PC-3 (cell line): ENCODE measurements around the gene ZEB2. TPM values are rescaled to one million over a fixed set of nuclear protein-coding genes. Genes with fewer than 3 reads are reported as not detected.
A peak's percentile ranks its signal among the peaks of the same experiment; 100 is the strongest.

Experiments
- ATAC-seq: fragments of 200-7000 bp; cut with Tn5 transposase; 2 replicates; pipeline ENCODE4 v1.9.1; 2020; ENCODE audit warnings: mild to moderate bottlenecking, moderate library complexity
- BruUV-seq: library from RNA; stranded (reverse); fragments of 400-500 nt; replicated peaks from 2 replicates; lab custom pipeline; 2021; lab: Mats Ljungman, UMichigan
- CTCF ChIA-PET: fragments of 300-600 bp; sonication (Branson Sonifier 250); formaldehyde crosslinking; loops from one replicate; lab custom pipeline; 2022; ENCODE audit warnings: antibody characterized with exemption; lab: Charles Lee
- POLR2A ChIA-PET: fragments of 300-600 bp; sonication (Branson Sonifier 250); formaldehyde crosslinking; loops from one replicate; lab custom pipeline; 2022; ENCODE audit warnings: antibody characterized with exemption; ENCODE audit not compliant: unreplicated experiment; lab: Charles Lee
- DNase-seq: peaks from one replicate; pipeline ENCODE4 v3.0.0-alpha.2; 2015
- H2AFZ ChIP-seq: fragments of 300-600 bp; sonication (generic); 2 replicates; pipeline ENCODE4 v1.6.0; 2016; ENCODE audit warnings: antibody characterized with exemption, low read length
- H3F3A ChIP-seq: fragments of 300-600 bp; sonication (generic); one replicate; pipeline ENCODE4 v1.6.0; 2017; ENCODE audit warnings: antibody characterized with exemption, low read length, control low read depth, mild to moderate bottlenecking; ENCODE audit not compliant: unreplicated experiment
- H3K27ac ChIP-seq: fragments of 300-600 bp; sonication (generic); 2 replicates; pipeline ENCODE4 v1.5.1; 2016; ENCODE audit warnings: mild to moderate bottlenecking, low read length
- H3K27me3 ChIP-seq: fragments of 300-600 bp; sonication (generic); 2 replicates; pipeline ENCODE4 v1.6.1; 2016; ENCODE audit warnings: low read length, mixed read lengths
- H3K36me3 ChIP-seq: fragments of 300-600 bp; sonication (generic); 2 replicates; pipeline ENCODE4 v1.6.1; 2016; ENCODE audit warnings: low read depth, mixed run types, low read length, mixed read lengths
- H3K4me1 ChIP-seq: fragments of 300-600 bp; sonication (generic); 2 replicates; pipeline ENCODE4 v1.5.1; 2016; ENCODE audit warnings: low read length; ENCODE audit not compliant: insufficient read depth
- H3K4me2 ChIP-seq: fragments of 300-600 bp; sonication (generic); 2 replicates; pipeline ENCODE4 v1.6.0; 2016; ENCODE audit warnings: low read length
- H3K4me3 ChIP-seq: fragments of 300-600 bp; sonication (generic); 2 replicates; pipeline ENCODE4 v1.5.1; 2016; ENCODE audit warnings: mild to moderate bottlenecking, low read length, mixed read lengths
- H3K79me2 ChIP-seq: fragments of 300-600 bp; sonication (generic); 2 replicates; pipeline ENCODE4 v1.6.1; 2017; ENCODE audit warnings: low read length, mixed read lengths
- H3K9ac ChIP-seq: fragments of 300-600 bp; sonication (generic); 2 replicates; pipeline ENCODE4 v1.6.0; 2016; ENCODE audit warnings: mild to moderate bottlenecking, low read length
- H3K9me2 ChIP-seq: fragments of 300-600 bp; sonication (generic); replicated peaks from 2 replicates; pipeline ENCODE4 v1.6.1; 2016; ENCODE audit warnings: mixed run types, low read length, mixed read lengths
- H3K9me3 ChIP-seq: fragments of 300-600 bp; sonication (generic); 2 replicates; pipeline ENCODE4 v1.6.1; 2016; ENCODE audit warnings: low read length, mixed read lengths
- H4K20me1 ChIP-seq: fragments of 300-600 bp; sonication (generic); 2 replicates; pipeline ENCODE4 v1.6.1; 2016; ENCODE audit warnings: low read length, mixed read lengths
- CTCF ChIP-seq: fragments of 300-600 bp; sonication (generic); conservative IDR thresholded peaks from 2 replicates; pipeline ENCODE4 v1.5.1; 2017; ENCODE audit warnings: antibody characterized with exemption, low read depth, mild to moderate bottlenecking, low read length
- EZH2 ChIP-seq: fragments of 300-600 bp; sonication (generic); IDR thresholded peaks from one replicate; pipeline ENCODE4 v1.6.1; 2017; ENCODE audit warnings: antibody characterized with exemption, mild to moderate bottlenecking, low read length; ENCODE audit not compliant: unreplicated experiment
- EZH2phosphoT487 ChIP-seq: fragments of 300-600 bp; sonication (generic); IDR thresholded peaks from 2 replicates; pipeline ENCODE4 v1.6.1; 2018; ENCODE audit warnings: mild to moderate bottlenecking, antibody characterized with exemption, low read length, borderline replicate concordance
- intact Hi-C: fragments of 100-400 bp; cut with micrococcal nuclease; formaldehyde crosslinking; loops from 2 replicates; pipeline ENCODE4 v1.9.0; 2023
- total RNA-seq: library from RNA; depleted of rRNA; stranded (reverse); fragments of >200 nt; gene quantifications from 2 replicates; pipeline ENCODE4 v1.2.3, GENCODE V29; 2014

ZEB2 gene
- total RNA-seq, 1 experiment from 2014 or later, result 1.1 TPM

- POLR2A ChIA-PET, result no interaction called here
- intact Hi-C loops, result no loop called here
- Histone ChIP-seq H3K9me3 (no peaks in the 10 kb centered on the region), H3K4me3 (no peak overlapping the region), H4K20me1 (no peaks in the 10 kb centered on the region), H3F3A (no peaks in the 10 kb centered on the region), H3K36me3 (no peaks in the 10 kb centered on the region), H2AFZ (no peak overlapping the region), H3K79me2 (no peaks in the 10 kb centered on the region), H3K27ac (0 out of 2 replicates have a peak overlapping the region, but pooled peaks have one; percentile 3), H3K9ac (no peak overlapping the region), H3K27me3 (no peaks in the 10 kb centered on the region), H3K9me2 (no peaks in the 10 kb centered on the region), H3K4me2 (no peak overlapping the region), H3K4me1 (peaks cover 24% of the 10 kb centered on the region)
- no peak for TF ChIP-seq EZH2
- no peak for TF ChIP-seq EZH2phosphoT487
- TF ChIP-seq CTCF, result no peak
- DNase-seq (peak; percentile 54), ATAC-seq (no peak; the same call in 1 of the 2 replicates)
- no TSS peak for BruUV-seq
- CTCF ChIA-PET, result no interaction called here
These were observed 95.2 kb downstream of the ZEB2 start for GRCh38 chr2:144424559-144425240.

- H3K9ac ChIP-seq, result no peak overlapping the region
- H2AFZ ChIP-seq, result no peak overlapping the region
- H3K79me2 ChIP-seq, result no peaks in the 10 kb centered on the region
- ChIA-PET POLR2A (no interaction called here), CTCF (no interaction called here)
- no peak overlapping the region for H3K4me2 ChIP-seq
- no peaks in the 10 kb centered on the region for H4K20me1 ChIP-seq
- ATAC-seq, result no peak
- DNase-seq, result no peak
- H3K9me2 ChIP-seq, result no peaks in the 10 kb centered on the region
- H3F3A ChIP-seq, result no peaks in the 10 kb centered on the region
- no peak overlapping the region for H3K27ac ChIP-seq
- no peak overlapping the region for H3K4me3 ChIP-seq
- H3K27me3 ChIP-seq, result no peaks in the 10 kb centered on the region
- TF ChIP-seq CTCF (no peak), EZH2phosphoT487 (no peak), EZH2 (no peak)
- no TSS peak for BruUV-seq
- intact Hi-C loops, result no loop called here
- H3K9me3 ChIP-seq, result no peaks in the 10 kb centered on the region
- H3K36me3 ChIP-seq, result no peaks in the 10 kb centered on the region
- H3K4me1 ChIP-seq, result peaks cover 18% of the 10 kb centered on the region
These were observed 98.1 kb downstream of the ZEB2 start for GRCh38 chr2:144421606-144422510.
